A549 (cell line): Measurements from ENCODE around the gene PRKG1. TPM values are rescaled to one million over a fixed set of nuclear protein-coding genes. Genes with fewer than 3 reads are reported as not detected.

Source experiments
- ATAC-seq, 2 experiments: fragments of 200-7000 bp in 1 of 2; fragments of >200 bp in 1 of 2; cut with Nextera tagmentation in 1 of 2; cut with Tn5 transposase in 1 of 2; 3 replicates each; pipeline versions ENCODE4 v1.8.0 to v1.9.1; 2018 to 2020; ENCODE audit warnings: mild to moderate bottlenecking in 1 of 2, moderate library complexity in 1 of 2
- CTCF ChIA-PET: fragments of 300-600 bp; sonication (Branson Sonifier 250); formaldehyde crosslinking; extraction: SDS; loops from one replicate; lab custom pipeline; 2021; ENCODE audit warnings: antibody characterized with exemption, inconsistent platforms; lab: Yijun Ruan, JAX
- POLR2A ChIA-PET: fragments of 350-600 bp; formaldehyde crosslinking; extraction: SDS; loops from one replicate; lab custom pipeline; 2021; ENCODE audit warnings: antibody characterized with exemption, inconsistent platforms; lab: Yijun Ruan, JAX
- DNase-seq, 2 experiments: peaks; one replicate each; pipeline versions ENCODE4 v3.0.0 to v3.0.0-alpha.2; 2011 to 2016; ENCODE audit warnings: low read depth in 1 of 2, low spot score in 1 of 2
- FAIRE-seq: peaks from 2 replicates; lab custom pipeline; 2011; peaks lifted over from hg19 to GRCh38; lab: Jason Lieb, UNC
- H3K27ac ChIP-seq, 2 experiments: fragments of >200 bp; sonication (Bioruptor Twin); formaldehyde crosslinking; 3 replicates each; pipeline ENCODE4 v1.5.1; 2016 to 2017
- H3K4me1 ChIP-seq: fragments of >200 bp; sonication (Bioruptor Twin); formaldehyde crosslinking; 3 replicates; pipeline ENCODE4 v1.6.1; 2016
- H3K4me2 ChIP-seq: fragments of >200 bp; sonication (Bioruptor Twin); formaldehyde crosslinking; 3 replicates; pipeline ENCODE4 v1.6.1; 2016
- H3K4me3 ChIP-seq: fragments of >200 bp; sonication (Bioruptor Twin); formaldehyde crosslinking; 3 replicates; pipeline ENCODE4 v1.5.1; 2016
- H3K9me3 ChIP-seq: fragments of >200 bp; sonication (Bioruptor Twin); formaldehyde crosslinking; 3 replicates; pipeline ENCODE4 v1.6.1; 2016
- EHF ChIP-seq: fragments of 250-450 bp; sonication (Bioruptor Pico); IDR thresholded peaks from 2 replicates; pipeline ENCODE4 v1.5.0; 2020; ENCODE audit warnings: mild to moderate bottlenecking
- EP300 ChIP-seq, 2 experiments: fragments of >200 bp; sonication (Bioruptor Twin); formaldehyde crosslinking; IDR thresholded peaks; 2 replicates in 1 of 2; 3 replicates in 1 of 2; pipeline ENCODE4 v1.6.1; 2016 to 2017
- ESRRA ChIP-seq: fragments of 150-350 bp; IDR thresholded peaks from 2 replicates; pipeline ENCODE4 v1.6.1; 2014; ENCODE audit warnings: mild to moderate bottlenecking, low read length, borderline replicate concordance
- FOSB ChIP-seq: fragments of 250-450 bp; sonication (Bioruptor Pico); IDR thresholded peaks from 2 replicates; pipeline ENCODE4 v1.5.0; 2020; ENCODE audit warnings: mild to moderate bottlenecking, moderate library complexity
- FOSL2 ChIP-seq, 2 experiments: fragments of 450-650 bp in 1 of 2; fragments of >200 bp in 1 of 2; sonication (Bioruptor Twin) in 1 of 2; formaldehyde crosslinking; IDR thresholded peaks; 2 replicates each; pipeline versions ENCODE4 v1.5.0 to v1.6.1; 2016 to 2020; ENCODE audit warnings: mild to moderate bottlenecking in 1 of 2, moderate library complexity in 1 of 2
- HDAC2 ChIP-seq: fragments of 200-600 bp; sonication (generic); IDR thresholded peaks from 2 replicates; pipeline ENCODE4 v1.6.1; 2016
- HOXB13 ChIP-seq: fragments of 250-450 bp; sonication (Bioruptor Pico); IDR thresholded peaks from 2 replicates; pipeline ENCODE4 v1.5.0; 2020; ENCODE audit warnings: low read depth, mild to moderate bottlenecking, moderate library complexity
- HOXB5 ChIP-seq: fragments of 250-450 bp; sonication (Bioruptor Pico); IDR thresholded peaks from 2 replicates; pipeline ENCODE4 v1.5.0; 2020; ENCODE audit warnings: mild to moderate bottlenecking, moderate library complexity
- MAFK ChIP-seq: fragments of 450-650 bp; IDR thresholded peaks from 2 replicates; pipeline ENCODE4 v1.6.1; 2014; ENCODE audit not compliant: partially characterized antibody
- MAZ ChIP-seq: fragments of 150-350 bp; IDR thresholded peaks from 2 replicates; pipeline ENCODE4 v1.6.1; 2014; ENCODE audit warnings: antibody characterized with exemption, low read depth, low read length, borderline replicate concordance
- NFE2L2 ChIP-seq: fragments of 150-350 bp; conservative IDR thresholded peaks from 2 replicates; pipeline ENCODE4 v1.6.1; 2014; ENCODE audit warnings: low read length
- NR3C1 ChIP-seq: fragments of >200 bp; sonication (Bioruptor Twin); formaldehyde crosslinking; IDR thresholded peaks from 3 replicates; pipeline ENCODE4 v1.6.1; 2017
- RCOR1 ChIP-seq: fragments of 150-350 bp; IDR thresholded peaks from 2 replicates; pipeline ENCODE4 v1.6.1; 2014; ENCODE audit warnings: antibody characterized with exemption, low read length, low read depth
- ZC3H11A ChIP-seq: fragments of 450-650 bp; IDR thresholded peaks from 2 replicates; pipeline ENCODE4 v1.6.1; 2014; ENCODE audit warnings: antibody characterized with exemption, mild to moderate bottlenecking
- ZFP36 ChIP-seq: fragments of 450-650 bp; IDR thresholded peaks from 2 replicates; pipeline ENCODE4 v1.6.1; 2014; ENCODE audit warnings: borderline replicate concordance; ENCODE audit not compliant: partially characterized antibody
- ZNF302 ChIP-seq: fragments of 250-450 bp; sonication (Bioruptor Pico); IDR thresholded peaks from 2 replicates; pipeline ENCODE4 v1.9.0; 2021; ENCODE audit warnings: inconsistent platforms, mild to moderate bottlenecking, moderate library complexity
- ZSCAN20 ChIP-seq: fragments of 250-450 bp; sonication (Bioruptor Pico); IDR thresholded peaks from 2 replicates; pipeline ENCODE4 v1.8.0; 2022; ENCODE audit warnings: mild to moderate bottlenecking, moderate library complexity
- WGBS: methylation state at CpG from one replicate; pipeline ENCODE4 v1.1.6; 2017; ENCODE audit errors: missing lambda C conversion rate; 5-methylcytosine and 5-hydroxymethylcytosine counted together
- polyA plus RNA-seq, 4 experiments: library from polyadenylated mRNA; depleted of rRNA in 3 of 4; stranded (reverse); fragments of >200 nt; fragmentation: RNase III in 1 of 4; extraction: RNeasy Plus Mini Kit Qiagen cat#74134 plus additional on column Dnase treatment in 1 of 4; gene quantifications; 2 replicates in 3 of 4; 3 replicates in 1 of 4; pipeline ENCODE4 v1.2.3, GENCODE V29; 2011 to 2017
- TF ChIP-seq, protein P1 (sequence below): fragments of >200 bp; sonication (Bioruptor Twin); formaldehyde crosslinking; IDR thresholded peaks from 2 replicates; pipeline ENCODE4 v1.6.1; 2016
- TF ChIP-seq, protein P2 (sequence below): IDR thresholded peaks from 2 replicates; pipeline ENCODE4 v1.6.1; 2012; ENCODE audit warnings: low read depth, borderline replicate concordance
- TF ChIP-seq, protein P3 (sequence below): fragments of 200-600 bp; sonication (generic); IDR thresholded peaks from 2 replicates; pipeline ENCODE4 v1.6.1; 2016; ENCODE audit warnings: antibody characterized with exemption, mild to moderate bottlenecking, moderate library complexity

PRKG1 gene
- polyA plus RNA-seq, 2 of the 4 experiments (the other 2 are of a cell fraction), result not detected

DNA sequence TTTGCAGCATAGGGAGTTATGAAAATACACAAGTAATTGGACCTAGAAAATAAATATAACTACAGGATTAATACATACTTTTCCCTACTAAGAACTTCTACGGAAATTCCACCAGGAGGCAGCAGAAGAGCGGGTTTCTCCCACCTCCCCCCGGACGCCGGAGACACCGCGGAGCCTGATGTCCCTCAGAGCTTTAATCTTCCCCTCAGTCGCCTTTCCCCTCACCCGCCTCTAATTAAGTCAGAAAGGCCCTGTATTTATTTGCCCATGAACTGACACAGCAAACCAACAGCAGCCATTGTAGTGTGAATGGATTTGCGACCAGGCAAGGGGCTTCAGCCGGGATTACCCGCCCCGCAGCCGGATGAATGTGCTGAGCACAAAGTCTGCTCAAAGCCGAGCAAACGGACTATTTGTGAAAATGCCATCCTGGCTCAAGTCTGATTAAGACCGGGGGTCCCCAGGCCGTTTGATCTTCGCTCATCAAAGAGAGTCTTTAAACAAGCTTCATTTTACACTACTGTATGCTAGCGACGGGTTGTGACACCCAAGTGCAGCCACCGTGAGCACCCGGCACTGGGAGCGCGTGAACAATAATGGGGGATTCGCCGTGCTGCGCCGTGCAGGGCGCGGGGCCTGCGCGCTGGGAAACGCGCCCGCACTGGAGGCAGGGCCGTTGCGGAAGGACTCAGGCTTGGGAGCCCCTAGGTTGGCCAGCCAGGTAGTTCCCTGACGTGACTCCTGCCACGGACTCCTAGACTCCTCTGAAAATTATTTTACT lies 1234.2 kb downstream of the PRKG1 start (continued):
- TF ChIP-seq, protein P1, sequence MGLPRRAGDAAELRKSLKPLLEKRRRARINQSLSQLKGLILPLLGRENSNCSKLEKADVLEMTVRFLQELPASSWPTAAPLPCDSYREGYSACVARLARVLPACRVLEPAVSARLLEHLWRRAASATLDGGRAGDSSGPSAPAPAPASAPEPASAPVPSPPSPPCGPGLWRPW, result no peak
- TF ChIP-seq FOSL2 (IDR thresholded peaks at IDR 0.05) (no peak), FOSL2 (CRISPR knock-in tag; IDR thresholded peaks at IDR 0.05) (no peak), RCOR1 (no peak), ESRRA (no peak), ZC3H11A (no peak)
- TF ChIP-seq, protein P2, sequence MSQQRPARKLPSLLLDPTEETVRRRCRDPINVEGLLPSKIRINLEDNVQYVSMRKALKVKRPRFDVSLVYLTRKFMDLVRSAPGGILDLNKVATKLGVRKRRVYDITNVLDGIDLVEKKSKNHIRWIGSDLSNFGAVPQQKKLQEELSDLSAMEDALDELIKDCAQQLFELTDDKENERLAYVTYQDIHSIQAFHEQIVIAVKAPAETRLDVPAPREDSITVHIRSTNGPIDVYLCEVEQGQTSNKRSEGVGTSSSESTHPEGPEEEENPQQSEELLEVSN, result peak; percentile 50; the same call in 1 of the 2 replicates
- TF ChIP-seq, protein P3, sequence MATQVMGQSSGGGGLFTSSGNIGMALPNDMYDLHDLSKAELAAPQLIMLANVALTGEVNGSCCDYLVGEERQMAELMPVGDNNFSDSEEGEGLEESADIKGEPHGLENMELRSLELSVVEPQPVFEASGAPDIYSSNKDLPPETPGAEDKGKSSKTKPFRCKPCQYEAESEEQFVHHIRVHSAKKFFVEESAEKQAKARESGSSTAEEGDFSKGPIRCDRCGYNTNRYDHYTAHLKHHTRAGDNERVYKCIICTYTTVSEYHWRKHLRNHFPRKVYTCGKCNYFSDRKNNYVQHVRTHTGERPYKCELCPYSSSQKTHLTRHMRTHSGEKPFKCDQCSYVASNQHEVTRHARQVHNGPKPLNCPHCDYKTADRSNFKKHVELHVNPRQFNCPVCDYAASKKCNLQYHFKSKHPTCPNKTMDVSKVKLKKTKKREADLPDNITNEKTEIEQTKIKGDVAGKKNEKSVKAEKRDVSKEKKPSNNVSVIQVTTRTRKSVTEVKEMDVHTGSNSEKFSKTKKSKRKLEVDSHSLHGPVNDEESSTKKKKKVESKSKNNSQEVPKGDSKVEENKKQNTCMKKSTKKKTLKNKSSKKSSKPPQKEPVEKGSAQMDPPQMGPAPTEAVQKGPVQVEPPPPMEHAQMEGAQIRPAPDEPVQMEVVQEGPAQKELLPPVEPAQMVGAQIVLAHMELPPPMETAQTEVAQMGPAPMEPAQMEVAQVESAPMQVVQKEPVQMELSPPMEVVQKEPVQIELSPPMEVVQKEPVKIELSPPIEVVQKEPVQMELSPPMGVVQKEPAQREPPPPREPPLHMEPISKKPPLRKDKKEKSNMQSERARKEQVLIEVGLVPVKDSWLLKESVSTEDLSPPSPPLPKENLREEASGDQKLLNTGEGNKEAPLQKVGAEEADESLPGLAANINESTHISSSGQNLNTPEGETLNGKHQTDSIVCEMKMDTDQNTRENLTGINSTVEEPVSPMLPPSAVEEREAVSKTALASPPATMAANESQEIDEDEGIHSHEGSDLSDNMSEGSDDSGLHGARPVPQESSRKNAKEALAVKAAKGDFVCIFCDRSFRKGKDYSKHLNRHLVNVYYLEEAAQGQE, result no peak

DNA sequence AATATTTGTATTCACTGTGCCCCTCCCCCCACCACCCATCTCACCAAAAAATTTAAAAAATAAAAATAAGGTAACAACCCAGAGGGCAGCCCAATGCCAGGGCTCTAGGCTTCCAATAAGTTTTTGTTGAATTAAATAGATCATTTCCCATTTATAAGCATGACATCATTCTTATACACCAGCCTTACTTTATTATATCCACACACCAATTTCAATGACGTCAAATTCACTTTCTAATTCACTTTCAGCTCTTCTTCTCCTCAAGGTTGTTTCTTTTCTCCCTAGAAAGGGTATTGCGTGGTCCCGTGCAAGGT lies 1238.6 kb downstream of the PRKG1 start:
- 4% methylated on average over 3 of the region's 3 CpGs for WGBS
- TF ChIP-seq MAZ (no peak), ZFP36 (no peak), NR3C1 (no peak), EHF (CRISPR knock-in tag) (no peak), HOXB5 (no peak), HOXB13 (CRISPR knock-in tag) (no peak), ZSCAN20 (CRISPR knock-in tag) (no peak), FOSB (no peak), ZNF302 (CRISPR knock-in tag) (no peak), EP300 (IDR thresholded peaks at IDR 0.05) (no peak)
- ChIA-PET POLR2A (interaction anchor here (3.6 kb wide), 1 partner anchor 175 kb away, joined by 44 read pairs; no protein-coding TSS in a partner anchor), CTCF (interaction anchor here (1.5 to 12.2 kb wide), 5 partner anchors 10 to 254 kb away, joined by 5 to 385 read pairs (median 8); no protein-coding TSS in a partner anchor)
- Histone ChIP-seq H3K4me3 (peak overlapping the region; percentile 83), H3K4me1 (peaks cover 32% of the 10 kb centered on the region), H3K27ac (peak overlapping the region; percentile 89 to 94), H3K4me2 (peak overlapping the region; percentile 72), H3K9me3 (no peaks in the 10 kb centered on the region)
- DNase-seq, result peak in 1 of 2 experiments; percentile 14
- no peak for FAIRE-seq
- ATAC-seq, result no peak

DNA sequence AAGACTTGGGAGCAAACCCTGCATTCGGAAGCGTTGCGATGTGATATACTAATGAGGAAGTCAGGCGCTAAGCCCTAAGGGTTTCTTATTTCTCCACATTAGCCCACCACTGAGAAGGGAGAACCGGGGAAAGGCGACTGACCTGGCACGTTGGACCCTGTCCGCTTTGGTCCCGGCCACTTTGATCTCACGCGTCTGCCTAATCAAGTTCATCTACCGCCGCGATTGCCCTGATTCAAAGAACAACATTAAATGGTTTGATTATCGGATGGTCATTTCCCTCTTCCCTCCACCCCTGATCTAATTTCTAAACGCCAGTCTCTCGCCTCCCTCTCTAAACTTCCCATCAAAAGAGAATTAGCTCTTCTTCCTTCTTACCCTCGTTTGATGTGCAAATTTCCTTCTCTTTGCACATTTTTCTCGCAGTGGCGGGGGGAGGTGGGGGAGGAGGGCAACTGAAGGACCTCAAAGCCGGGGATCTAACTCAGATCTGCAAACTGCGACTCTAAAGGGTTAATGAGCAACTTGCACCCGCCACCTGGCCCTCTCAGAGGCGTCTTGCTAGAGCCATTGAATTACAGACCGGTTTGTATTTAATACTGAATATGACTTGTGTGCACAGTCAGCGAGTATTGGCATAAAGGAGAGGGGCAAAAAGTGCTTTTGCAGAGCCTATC lies 1239.1 kb downstream of the PRKG1 start:
- WGBS, result 2% methylated on average over 26 of the region's 26 CpGs
- TF ChIP-seq NFE2L2 (no peak), MAFK (peak; percentile 84), HDAC2 (0 out of 2 replicates have a peak, but pooled peaks have one; percentile 58)
- ATAC-seq (peak; percentile 19 to 36; a peak in 5 of 6 replicates), FAIRE-seq (no peak), DNase-seq (peak; percentile 39 to 50)
- POLR2A ChIA-PET, result interaction anchor here (1.0 to 3.6 kb wide), 8 partner anchors 130 to 254 kb away, joined by 3 to 44 read pairs (median 5); no protein-coding TSS in a partner anchor
- peak overlapping the region; percentile 89 to 94 for H3K27ac ChIP-seq
- H3K4me3 ChIP-seq, result peak overlapping the region; percentile 83
- H3K9me3 ChIP-seq, result no peaks in the 10 kb centered on the region
- peaks cover 37% of the 10 kb centered on the region for H3K4me1 ChIP-seq
- peak overlapping the region; percentile 72 for H3K4me2 ChIP-seq
- CTCF ChIA-PET, result interaction anchor here (0.8 to 12.2 kb wide), 22 partner anchors 8 to 415 kb away, joined by 3 to 385 read pairs (median 5); no protein-coding TSS in a partner anchor
